ENCODE measurements around the gene ALG14. TPM values are rescaled to one million over a fixed set of nuclear protein-coding genes. Genes with fewer than 3 reads are reported as not detected.
"Not testable (repeated sequence)": the region's sequence is repeated elsewhere in the genome, so short reads cannot be mapped to it uniquely, and the experiment has no call there.

ALG14 gene
- total RNA-seq, 1 donor from 2014 or later: 8.5 TPM

- no peak for DNase-seq (ENCODE audit: low spot score)
Measured at GRCh38 chr1:95042286-95042685, 30.5 kb downstream of the ALG14 start.

DNA sequence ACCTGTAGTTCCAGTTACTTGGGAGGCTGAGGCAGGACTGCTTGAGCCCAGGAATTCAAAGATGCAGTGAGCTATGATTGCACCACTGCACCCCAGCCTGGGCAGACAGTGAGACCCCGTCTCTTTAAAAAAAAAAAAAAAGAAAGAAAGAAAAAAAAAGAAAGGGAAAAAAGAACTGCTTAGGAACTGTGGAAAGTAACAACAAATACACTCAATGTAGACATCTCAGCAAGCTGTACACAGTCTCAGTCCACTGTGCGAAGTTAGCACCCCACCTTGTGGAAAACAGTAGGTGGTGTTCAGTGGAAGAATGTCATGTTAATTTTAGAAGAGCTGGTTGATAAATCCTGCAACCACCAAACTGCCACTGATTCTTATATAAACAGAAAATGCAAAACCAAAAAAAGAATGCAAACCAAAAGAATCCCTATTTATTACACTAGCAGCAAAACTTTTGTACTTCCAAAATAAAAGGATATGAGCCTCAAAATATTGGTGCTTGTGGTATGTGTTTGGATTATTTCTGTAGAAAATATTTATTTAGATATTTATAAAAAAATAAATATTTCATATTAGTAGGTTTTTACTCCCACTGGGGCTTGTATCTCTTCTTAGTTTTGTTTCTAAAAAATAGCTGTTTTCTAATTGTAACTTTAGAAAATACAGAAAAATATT lies 31.1 kb downstream of the ALG14 start:
- peak; percentile 67 for DNase-seq (ENCODE audit: low spot score)

GRCh38 chr1:95040032-95040525 lies 32.7 kb downstream of the ALG14 start:
- DNase-seq (ENCODE audit: low spot score): no peak

- DNase-seq (ENCODE audit: low spot score): no peak
Measured at GRCh38 chr1:95039360-95040031, 33.3 kb downstream of the ALG14 start.

GRCh38 chr1:95035536-95035935 lies 37.2 kb downstream of the ALG14 start:
- DNase-seq (ENCODE audit: low spot score): no peak

DNA sequence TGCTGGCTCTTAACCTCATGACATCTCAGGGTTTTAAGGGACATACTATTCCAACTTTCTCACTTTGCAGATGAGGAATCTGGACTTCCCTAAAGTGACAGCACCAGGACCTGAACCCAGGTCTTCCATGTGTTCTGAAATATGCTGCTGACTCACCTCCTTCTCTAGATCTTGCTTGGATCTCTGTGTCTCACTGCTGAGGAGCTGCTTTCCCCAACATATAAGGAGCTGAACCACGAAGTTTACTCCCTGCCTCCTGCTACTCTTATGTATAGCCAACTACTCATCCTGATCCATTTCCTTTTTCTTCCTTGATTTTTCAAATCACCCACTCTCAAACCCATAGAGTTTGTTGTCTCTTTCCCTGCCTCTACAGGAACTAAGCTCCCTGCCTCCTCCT lies 38.2 kb downstream of the ALG14 start:
- no peak for DNase-seq (ENCODE audit: low spot score)

DNA sequence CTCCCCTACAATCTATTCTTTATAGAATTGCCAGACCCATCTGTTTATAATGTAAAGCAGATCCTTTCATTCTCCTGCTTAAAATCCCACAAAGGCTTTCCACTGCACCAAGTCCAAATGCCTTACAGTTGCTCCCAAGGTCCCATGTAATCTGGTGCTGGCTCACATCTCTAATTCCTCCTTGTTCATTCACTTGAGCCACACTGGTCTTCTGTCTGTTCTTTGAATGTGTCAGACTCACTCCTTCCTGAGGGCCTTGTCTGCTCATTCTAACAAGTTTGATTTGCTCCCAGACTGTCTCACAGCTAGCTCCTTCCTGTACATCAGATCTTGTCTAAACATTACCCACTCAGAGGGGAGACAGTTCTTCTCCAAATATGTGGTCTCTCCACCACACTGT lies 38.9 kb downstream of the ALG14 start:
- no peak for DNase-seq (ENCODE audit: low spot score)

GRCh38 chr1:95029532-95029931 lies 43.2 kb downstream of the ALG14 start:
- no peak for DNase-seq (ENCODE audit: low spot score)

DNA sequence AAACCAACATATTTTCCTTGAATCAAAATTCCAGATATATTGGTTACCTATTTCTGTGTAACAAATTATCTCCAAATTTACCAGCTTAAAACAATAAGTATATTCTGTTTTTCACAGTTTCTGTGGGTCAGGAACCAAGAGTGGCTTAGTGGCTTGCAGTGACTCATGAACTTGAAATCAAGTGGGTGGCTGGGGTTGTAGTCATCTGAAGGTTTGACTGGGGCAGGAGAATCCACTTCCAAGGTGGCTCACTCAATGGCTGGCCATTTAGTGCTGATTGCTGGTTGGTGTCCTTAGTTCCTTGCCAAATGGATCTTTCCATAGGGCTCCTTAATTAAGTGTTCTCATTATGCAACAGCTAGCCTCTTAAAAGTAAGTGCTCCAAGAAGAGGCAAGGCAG lies 43.8 kb downstream of the ALG14 start:
- no peak for DNase-seq (ENCODE audit: low spot score)

DNA sequence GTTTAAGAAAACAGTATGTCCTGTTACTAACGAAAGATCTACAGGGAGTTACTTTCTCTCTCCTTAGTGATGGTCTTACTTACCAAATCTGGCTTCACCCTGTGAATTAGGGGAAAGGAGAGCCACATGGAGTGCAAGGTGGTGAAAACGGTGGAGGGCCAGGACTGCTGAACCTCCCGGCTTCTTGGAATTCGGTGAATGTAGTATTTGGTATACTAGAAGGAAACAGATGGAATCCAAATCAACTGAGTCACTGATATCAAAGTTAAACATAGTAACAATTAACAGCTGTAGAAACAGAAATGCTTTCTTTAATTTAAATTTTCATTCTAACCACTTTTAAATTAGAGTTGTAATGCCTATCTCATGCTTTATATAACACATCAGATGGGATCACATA lies 45.7 kb downstream of the ALG14 start:
- DNase-seq (ENCODE audit: low spot score): no peak

- DNase-seq (ENCODE audit: low spot score): no peak
Measured at GRCh38 chr1:95023399-95024043, 49.2 kb downstream of the ALG14 start.

GRCh38 chr1:95022644-95022926 lies 50.2 kb downstream of the ALG14 start:
- no peak for DNase-seq (ENCODE audit: low spot score)

DNA sequence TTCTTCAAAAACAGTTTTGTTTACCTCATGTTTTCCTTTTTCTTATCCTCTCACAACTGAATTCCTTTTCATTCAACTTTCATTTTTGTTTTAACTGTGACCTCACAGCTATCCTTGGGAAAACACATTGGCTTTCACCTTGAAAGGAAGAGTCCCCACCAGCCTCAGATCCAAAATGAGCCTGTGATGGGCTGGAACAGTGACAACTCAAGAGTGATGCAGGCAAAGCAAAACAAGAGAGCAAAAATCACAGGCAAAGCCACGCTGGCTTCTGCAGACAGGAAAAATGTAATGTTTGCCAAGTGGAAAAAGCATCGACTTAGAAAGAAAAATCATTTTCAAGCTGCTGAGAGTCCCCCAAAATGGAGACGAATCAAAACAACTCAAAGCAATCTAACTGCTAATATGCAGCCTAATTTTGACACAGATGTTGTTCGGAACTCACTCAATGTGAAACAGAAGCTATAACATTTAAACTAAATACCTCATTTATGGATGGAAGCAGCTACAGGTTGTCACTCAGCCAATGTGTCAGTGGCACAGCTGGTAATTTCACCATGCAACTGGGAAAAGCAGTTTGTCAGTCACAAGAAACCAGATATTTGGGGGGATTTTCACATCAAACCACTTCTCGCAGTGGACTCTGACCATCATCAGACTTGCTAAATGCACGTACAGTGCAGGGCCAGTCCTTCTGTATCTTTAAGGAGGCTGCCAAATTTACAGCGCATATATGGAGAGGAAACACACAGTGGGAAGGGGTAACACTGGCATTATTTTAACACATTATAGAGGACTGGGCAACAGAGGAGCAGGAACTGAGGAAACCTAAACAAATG lies 50.7 kb downstream of the ALG14 start:
- DNase-seq (ENCODE audit: low spot score): no peak

DNA sequence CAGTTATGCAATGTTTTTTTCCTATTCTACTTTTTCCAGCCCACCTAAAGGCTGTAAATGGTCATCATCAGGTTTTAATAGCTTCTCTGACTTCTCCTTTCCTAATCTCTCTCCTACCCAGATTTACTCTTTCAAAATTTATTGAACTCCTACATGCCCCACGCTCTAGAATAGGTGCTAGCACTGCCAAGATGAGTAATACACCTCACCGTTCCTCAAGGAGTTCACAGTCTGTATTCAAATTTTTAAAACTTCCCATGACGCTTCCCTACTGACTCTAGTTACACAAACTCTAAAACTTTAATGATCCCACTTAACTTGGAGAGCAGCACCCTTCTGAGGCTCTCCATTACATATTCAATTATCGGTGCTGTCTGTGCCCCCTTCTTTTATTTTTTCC lies 51.6 kb downstream of the ALG14 start:
- DNase-seq (ENCODE audit: low spot score): no peak

GRCh38 chr1:95019466-95019865 lies 53.3 kb downstream of the ALG14 start:
- not testable (repeated sequence) for DNase-seq (ENCODE audit: low spot score)

- no peak for DNase-seq (ENCODE audit: low spot score)
Measured at GRCh38 chr1:95018602-95019369, 54.0 kb downstream of the ALG14 start.

GRCh38 chr1:95017775-95018174 lies 55.0 kb downstream of the ALG14 start:
- DNase-seq (ENCODE audit: low spot score): no peak

GRCh38 chr1:95015076-95015475 lies 57.7 kb downstream of the ALG14 start:
- no peak for DNase-seq (ENCODE audit: low spot score)

DNA sequence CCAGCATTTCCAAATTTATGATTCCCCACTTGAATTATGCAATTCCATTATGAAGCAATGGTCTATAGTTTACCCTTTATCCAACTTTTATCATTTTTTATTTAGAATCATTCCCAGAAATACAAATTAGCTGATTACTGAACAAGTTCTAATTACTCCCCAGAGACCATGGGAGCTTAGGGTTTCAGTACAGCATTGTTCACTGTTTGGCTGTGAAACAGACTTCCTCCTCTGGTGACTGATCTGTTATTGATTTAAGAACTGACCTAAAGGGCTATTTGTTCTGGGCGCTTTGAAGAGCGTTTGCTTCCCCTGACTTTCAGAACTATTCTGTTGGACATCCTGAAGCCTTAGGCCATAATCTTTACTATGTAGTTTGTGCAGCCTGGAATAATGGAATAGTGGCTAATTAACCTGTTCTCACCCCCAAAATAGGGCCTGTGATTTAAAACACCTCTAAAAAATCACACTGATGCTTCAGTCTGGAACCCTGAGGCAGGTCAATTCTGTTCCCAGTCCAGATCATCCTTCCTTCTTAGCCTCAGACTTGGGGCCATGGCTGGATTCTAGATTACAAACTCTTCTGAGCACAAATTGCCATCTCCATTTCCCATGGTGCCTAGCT lies 58.7 kb downstream of the ALG14 start:
- DNase-seq (ENCODE audit: low spot score): peak; percentile 14

- DNase-seq (ENCODE audit: low spot score): no peak
Measured at GRCh38 chr1:95012389-95012788, 60.4 kb downstream of the ALG14 start.

GRCh38 chr1:95010158-95010557 lies 62.6 kb downstream of the ALG14 start:
- no peak for DNase-seq (ENCODE audit: low spot score)

Measured in mucosa of gallbladder (tissue), 1 donor.